Sigmoid colon (tissue), 4 donors: ENCODE data around the gene GUK1.

ENCODE experiments used
- CTCF ChIP-seq, 4 experiments: fragments of 450-650 bp in 3 of 4; fragments of 200-600 bp in 1 of 4; IDR thresholded peaks; one replicate each; pipeline ENCODE4 v1.5.1; 2016 to 2019; ENCODE audit warnings: antibody characterized with exemption in 4 of 4, mild to moderate bottlenecking in 3 of 4, moderate library complexity in 2 of 4
- EP300 ChIP-seq, 4 donors: sonication (generic); formaldehyde crosslinking; IDR thresholded peaks; one replicate each; pipeline ENCODE4 v1.6.1; 2017; ENCODE audit warnings: antibody characterized with exemption in 4 of 4
- POLR2A ChIP-seq, 2 donors: fragments of 450-650 bp; IDR thresholded peaks; one replicate each; pipeline ENCODE4 v1.6.1; 2016; ENCODE audit warnings: antibody characterized with exemption in 2 of 2, mild to moderate bottlenecking in 2 of 2, moderate library complexity in 2 of 2
- POLR2AphosphoS5 ChIP-seq, 4 donors: sonication (generic); formaldehyde crosslinking; IDR thresholded peaks; one replicate each; pipeline ENCODE4 v1.6.1; 2017; ENCODE audit warnings: antibody characterized with exemption in 4 of 4

- TF ChIP-seq POLR2A (IDR thresholded peaks at IDR 0.05): no peak
- no peak for TF ChIP-seq CTCF (IDR thresholded peaks at IDR 0.05)
- TF ChIP-seq EP300 (IDR thresholded peaks at IDR 0.05): no peak
- peak in 1 of 4 donors; percentile 8 for TF ChIP-seq POLR2AphosphoS5 (IDR thresholded peaks at IDR 0.05)
Observed at GRCh38 chr1:228163007-228163753, 23.1 kb downstream of the GUK1 start.
